GM18498 (cell line): ENCODE measurements around the gene FAM117A.
"Not testable (repeated sequence)": the region's sequence is repeated elsewhere in the genome, so short reads cannot be mapped to it uniquely, and the experiment has no call there.

Source experiments
- ATAC-seq: cut with Tn5 transposase; IDR thresholded peaks from one replicate; pipeline ENCODE4 v1.9.1; 2021; ENCODE audit warnings: mild to moderate bottlenecking, moderate library complexity; ENCODE audit not compliant: unreplicated experiment

FAM117A gene

DNA sequence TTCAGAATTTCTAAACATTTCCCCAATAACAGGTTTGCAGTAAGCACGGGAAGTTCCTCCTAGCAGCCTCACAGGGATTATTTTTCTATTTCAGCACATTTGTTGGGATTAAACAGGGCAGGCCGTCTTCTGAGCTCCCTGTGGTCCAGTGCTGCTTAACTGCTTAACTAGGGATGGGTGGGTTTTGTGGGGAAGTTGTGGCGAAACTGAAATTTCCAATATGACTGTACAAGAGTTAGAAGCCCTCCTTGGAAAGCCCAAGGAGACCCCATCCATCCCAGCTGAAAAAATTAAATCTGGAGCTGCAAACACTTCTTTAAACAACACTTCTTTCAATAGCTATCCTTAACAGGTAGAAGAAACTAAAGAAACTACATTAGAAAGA is 22.2 kb downstream of the FAM117A start:
- ATAC-seq = no peak

GRCh38 chr17:49741009-49741691 is 22.8 kb downstream of the FAM117A start:
- peak; percentile 34 for ATAC-seq

DNA sequence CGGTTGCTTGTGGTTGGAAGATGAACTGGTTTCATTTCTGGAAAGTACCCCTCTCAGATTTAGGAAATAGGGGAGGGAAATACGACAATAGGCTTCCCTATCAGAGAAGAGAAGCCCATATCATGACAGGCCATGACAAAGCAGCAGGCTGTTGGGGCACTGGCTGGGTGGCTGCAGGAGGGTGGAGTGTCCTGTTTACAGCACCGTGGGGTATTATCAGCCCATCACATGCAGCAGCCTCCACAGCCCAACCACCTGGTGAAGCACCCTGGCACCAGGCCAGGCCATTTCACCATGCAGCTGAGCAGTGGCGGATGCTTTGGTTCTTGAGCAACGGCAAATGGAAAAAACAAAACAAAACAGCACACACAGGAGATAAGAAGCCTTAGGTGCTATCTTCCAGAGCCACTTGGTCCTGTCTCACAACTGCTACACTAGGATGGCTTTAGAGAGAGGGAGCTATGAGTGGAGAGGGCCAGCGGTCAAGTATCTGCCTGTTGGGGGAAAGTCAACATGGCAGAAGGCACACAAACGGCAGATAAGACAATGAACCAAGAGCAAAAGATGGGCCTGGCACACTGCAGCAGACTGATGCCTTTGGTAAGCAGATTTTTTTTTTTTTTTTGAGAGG is 24.2 kb downstream of the FAM117A start:
- peak; percentile 62 for ATAC-seq

- ATAC-seq = no peak
Measured at GRCh38 chr17:49738456-49739163, 25.3 kb downstream of the FAM117A start.

GRCh38 chr17:49734515-49735490 is 29.1 kb downstream of the FAM117A start:
- no peak for ATAC-seq

DNA sequence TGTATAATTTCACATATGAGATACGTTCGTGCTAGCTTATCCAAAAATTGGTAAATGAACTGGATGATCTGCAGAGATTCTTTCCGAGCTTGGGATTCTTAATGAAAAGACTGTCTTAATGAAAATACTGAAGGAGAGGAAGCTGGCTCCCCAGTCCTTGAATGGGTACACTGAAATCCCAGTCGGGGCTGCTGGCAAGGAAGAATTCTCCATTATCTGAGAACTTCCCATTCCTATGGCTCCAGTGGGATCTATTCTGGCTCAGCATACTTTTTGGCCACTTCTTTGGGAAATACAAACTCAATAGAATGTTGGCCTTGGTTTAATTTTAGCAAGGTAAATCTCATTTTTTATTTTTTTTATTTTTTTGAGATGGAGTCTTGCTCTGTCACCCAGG is 32.5 kb downstream of the FAM117A start:
- no peak for ATAC-seq

GRCh38 chr17:49730785-49731434 is 33.0 kb downstream of the FAM117A start:
- ATAC-seq = no peak

DNA sequence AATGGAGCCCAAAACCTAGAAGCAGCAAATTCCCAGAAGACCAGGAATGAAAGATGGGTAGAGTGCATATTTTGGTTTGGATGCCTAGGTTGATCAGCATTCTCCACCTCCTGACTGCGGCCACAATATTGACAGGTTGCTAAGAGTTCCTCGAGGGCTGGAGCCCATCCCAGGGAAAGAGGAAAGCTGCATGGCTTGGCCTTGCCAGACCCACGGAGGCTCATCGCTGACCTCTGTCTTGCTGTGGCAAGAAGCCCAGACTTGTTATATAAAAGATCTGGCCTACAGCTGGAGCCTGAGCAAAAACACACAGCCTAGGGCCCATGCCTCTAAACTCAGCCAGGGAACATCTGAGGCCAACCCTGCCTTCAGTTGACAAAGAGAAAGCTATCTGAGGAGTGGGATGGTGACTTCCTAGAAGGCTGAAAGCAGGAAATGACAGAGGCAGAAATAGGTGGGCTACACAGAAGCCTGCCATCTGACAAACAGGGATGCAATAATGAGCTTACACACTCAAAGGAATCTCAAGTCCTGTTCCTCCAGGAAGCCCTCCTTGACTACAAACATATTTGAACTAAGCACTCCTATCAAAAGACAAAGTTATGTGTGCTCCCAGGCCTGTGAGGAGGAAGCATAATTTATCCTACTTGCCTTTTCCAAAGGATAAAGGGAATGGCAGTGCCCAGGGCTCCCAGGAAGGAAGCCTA is 33.7 kb downstream of the FAM117A start:
- no peak for ATAC-seq

GRCh38 chr17:49729069-49729468 is 34.9 kb downstream of the FAM117A start:
- no peak for ATAC-seq

- ATAC-seq = no peak
Measured at GRCh38 chr17:49728425-49728824, 35.5 kb downstream of the FAM117A start.

DNA sequence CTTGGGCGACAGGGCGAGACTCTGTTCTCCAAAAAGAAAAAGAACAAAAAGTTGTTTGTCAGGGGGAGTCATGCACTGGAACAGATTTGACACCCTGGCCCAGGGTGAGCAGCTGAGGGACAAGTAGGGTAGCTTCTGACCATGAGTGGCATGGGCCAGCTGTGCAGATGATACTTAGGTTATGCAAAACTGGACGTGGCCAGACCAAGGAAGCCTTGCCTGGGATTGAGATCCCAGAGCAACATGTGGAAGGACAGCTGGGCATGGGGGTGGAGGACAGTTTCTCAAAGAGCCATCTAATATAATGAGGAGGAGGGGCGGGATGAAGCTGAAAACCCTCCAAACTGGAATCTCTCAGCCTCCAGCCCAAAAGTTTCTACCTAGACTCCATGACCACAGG is 36.6 kb downstream of the FAM117A start:
- no peak for ATAC-seq

DNA sequence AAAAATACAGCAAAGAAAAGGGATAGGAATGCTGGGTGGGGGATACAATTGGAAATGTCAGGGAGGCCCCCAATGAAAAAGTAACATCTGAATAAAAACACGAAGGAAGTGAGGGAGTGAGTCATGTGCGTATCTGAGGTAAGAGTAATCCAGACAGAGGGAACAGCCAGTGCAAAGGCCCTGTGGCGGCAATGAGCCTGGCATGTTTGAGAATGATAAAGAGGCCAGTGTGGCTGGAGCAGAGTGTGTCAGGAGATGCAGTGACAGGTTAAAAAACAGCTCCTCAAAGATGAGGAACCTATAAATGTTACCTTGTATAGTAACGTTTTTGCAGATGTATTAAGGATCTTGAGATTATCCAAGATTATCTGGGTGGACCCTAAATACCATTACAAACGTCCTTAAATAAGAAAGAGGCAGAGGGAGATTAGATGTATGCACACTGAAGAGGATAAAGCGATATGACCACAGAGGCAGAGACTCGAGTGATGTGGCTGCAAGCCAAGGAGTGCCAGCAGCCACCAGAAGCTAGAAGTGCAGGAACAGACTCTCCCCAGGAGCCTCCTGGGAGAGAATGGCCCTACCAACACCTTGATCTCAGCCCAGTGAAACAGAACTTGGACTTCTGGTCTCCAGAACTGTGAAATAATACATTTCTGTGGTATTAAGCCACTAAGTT is 38.3 kb downstream of the FAM117A start:
- no peak for ATAC-seq

DNA sequence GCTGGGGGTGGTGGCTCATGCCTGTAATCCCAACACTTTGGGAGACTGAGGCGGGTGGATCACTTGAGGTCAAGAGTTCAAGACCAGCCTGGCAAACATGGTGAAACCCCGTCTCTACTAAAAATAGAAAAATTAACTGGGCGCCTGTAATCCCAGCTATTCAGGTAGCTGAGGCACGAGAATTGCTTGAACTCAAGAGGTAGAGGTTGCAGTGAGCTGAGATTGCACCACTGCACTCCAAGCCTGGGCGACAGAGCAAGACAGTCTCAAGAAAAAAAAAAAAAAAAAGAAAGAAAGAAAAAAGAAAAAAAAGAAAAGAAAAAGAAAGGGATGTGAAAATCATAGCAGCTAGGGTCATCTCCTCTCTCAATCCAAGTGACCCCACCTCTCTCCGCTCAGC is 39.4 kb downstream of the FAM117A start:
- not testable (repeated sequence) for ATAC-seq

- ATAC-seq = no peak
Measured at GRCh38 chr17:49723423-49723822, 40.5 kb downstream of the FAM117A start.

- no peak for ATAC-seq
Measured at GRCh38 chr17:49722066-49722465, 41.9 kb downstream of the FAM117A start.

DNA sequence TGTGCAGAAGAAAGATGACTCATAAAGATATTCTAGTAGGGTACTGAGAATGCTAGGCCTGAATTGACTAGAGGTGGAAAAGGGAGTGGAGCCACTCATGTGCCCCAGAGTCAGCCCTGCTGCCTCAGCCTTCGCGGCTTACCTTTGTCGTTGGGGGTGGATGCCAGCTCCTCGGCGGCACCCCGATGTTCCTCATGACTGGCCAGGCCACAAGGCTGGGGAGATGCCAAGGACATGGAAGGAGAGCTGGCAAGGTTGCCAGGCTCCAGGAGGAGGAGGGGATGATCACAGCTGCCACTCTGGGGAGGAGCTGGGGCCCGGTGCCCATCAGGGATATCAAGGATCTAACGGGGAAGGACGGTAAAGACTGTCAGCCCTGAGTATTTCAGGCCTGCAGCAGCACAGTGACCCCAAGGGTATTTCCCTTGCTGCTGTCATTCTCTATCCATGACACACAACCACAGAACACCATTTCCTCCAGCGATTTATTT is 46.5 kb downstream of the FAM117A start:
- ATAC-seq = no peak

DNA sequence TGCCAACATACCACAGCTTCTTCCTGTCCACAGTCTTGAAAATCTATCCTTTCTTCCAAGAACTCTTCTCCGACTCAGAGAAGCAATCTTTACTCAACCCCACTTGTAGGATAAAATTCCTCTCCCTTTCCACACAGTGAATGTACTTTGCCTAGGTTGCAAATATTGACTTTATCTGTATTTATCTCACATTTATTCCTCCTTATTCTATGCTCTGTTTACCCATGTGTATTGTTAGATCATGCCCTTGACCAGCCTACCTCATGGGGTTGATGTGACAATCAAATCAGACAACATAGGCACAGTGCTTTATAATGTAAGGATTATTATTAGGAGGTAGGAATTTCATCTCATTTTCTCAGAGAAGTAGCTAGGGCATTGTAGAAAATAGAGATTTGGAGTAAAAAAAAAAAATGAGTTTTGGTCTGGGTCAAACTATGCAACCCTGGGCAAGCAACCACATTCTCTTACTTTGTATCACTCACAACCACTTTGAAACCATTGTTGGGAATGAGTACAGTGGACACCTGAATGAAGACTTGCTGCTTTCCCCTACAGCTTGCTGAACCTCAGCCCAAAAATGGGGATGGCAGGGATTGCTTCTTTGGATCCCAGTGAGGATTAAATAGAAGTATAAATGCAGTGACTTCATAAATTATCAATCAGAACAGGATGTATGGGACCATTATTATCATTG is 47.1 kb downstream of the FAM117A start:
- ATAC-seq = no peak

GRCh38 chr17:49715717-49716279 is 48.1 kb downstream of the FAM117A start:
- no peak for ATAC-seq
